HuH-7 (cell line): Measurements from ENCODE around the gene ATRNL1.

Source experiments
- DNase-seq: peaks from one replicate; pipeline ENCODE4 v3.0.0; 2011; ENCODE audit warnings: low spot score

The ATRNL1 gene

DNA sequence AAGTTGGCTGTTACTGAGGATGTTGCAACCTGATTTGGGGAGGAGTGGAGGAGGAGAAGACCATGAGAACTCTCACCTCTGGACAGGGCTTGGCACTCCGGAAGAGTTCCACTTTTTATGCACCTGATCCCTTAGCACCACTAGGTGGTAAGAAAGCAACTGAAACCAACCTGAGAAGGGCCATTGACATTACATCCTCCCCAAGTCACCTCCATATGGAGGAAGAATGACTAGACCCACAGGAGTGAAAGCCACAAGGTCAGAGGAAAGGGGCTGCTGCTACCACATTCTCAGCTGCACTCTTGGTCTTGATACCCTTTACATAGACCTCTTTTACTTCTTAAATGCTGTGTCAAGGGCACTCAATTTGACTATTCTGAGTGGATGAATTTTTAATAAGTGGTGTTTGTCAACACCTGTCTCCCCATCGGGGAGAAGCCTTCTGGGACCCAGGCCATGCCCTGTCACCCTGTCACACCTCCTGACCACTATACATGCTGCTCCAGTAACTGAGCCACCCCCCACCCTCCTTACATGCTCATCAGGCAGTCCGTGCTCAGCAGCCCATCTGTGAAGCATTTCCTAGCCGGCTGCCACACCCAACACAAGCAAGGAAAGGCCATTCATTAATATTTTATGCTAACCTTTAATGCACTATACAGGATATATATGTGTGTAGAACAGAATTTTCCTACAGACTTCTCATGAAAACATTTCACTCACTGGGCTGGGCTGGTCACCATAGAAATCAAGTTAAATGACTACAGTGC lies 817.0 kb downstream of the ATRNL1 start:
- no peak for DNase-seq

DNA sequence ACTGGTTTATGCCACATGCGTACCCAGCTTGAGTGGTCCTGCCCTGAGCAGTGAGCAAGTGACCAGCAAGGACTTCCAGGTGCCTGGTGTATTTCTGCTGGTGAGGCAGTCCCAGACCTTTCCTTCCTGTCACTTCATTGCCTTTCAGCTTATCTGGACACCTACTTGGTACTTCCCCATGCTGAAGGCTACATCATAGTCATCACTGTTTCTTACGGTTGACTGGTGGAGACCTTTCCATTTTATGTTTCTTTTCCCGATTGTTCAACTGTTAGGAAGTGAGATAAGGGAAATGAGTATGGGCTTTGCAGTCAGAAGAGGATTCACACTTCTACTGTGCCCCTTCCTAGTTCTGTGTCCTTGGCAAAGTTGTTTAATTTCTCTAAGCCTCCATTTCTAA lies 821.3 kb downstream of the ATRNL1 start:
- no peak for DNase-seq

DNA sequence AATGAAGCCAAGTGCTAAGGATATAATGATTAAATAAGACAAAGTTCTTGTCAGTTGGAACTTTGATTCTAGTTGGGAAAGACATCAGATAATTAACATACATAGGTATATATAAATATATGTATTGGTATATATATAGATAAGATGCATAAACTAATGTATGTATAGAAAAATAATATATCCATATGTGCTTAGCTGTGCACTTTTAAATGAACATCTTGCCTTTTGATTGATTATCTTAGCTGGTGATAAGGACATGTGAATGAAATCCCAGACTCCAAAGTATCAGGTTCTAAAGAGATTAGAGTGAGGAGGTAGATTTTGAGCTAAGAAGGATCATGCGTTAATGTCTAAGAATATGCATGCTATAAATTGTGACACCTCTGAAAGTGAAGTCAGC lies 822.3 kb downstream of the ATRNL1 start:
- no peak for DNase-seq

DNA sequence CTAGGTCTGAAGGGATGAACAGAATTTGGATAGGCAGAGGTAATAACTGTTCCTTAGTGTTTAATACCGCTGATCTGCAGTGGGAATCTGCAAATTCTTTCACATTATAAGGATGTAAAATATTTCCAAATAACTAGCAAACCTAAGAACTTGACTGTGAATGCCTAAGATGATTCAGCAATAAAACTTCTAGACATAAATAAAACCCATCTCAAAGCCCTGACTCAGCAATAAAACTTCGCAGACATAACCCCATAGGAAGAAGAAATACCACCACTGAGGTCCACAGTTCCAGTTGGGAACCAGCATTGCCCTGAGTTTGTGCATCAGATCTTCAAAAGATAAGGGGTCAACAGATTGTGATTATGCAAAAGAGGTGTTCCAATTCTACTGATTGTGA lies 825.6 kb downstream of the ATRNL1 start:
- DNase-seq: no peak

DNA sequence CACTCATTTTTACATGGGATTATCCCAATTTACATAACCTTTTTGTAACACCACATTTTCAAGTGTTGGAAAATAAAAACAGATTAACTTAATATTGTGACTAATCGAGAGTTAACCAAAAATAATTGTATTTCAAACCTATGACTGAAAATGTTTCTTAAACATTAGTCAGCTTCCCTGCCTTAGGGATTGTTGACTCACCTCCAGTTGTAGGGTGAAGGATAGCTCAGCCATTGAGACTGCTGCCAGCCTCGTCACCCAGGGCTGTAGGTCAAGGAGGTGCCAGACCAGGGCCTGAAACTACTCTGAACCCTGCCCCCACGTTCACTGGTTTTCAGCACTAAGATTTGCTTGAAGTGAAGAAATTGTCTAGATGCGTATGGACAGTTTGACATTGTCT lies 828.6 kb downstream of the ATRNL1 start:
- DNase-seq: no peak

DNA sequence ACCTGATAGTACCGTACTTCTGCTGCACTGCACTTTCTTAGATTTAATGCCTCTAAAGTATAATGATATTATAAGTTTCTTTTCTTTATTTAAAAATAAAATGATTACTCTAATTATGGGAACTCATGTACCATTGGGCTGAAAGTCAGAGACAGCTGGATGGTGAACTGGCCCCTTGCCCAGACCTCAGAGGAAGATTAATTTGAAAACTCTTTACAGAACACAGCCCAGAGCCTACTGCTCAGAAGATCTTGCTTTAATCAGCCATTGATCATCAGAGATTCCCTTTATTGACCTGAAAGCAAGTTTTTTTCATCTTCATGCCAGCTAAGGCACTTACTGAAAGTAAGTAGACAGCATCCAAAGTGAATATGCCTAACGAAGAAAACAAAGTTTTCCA lies 838.1 kb downstream of the ATRNL1 start:
- DNase-seq: no peak

DNA sequence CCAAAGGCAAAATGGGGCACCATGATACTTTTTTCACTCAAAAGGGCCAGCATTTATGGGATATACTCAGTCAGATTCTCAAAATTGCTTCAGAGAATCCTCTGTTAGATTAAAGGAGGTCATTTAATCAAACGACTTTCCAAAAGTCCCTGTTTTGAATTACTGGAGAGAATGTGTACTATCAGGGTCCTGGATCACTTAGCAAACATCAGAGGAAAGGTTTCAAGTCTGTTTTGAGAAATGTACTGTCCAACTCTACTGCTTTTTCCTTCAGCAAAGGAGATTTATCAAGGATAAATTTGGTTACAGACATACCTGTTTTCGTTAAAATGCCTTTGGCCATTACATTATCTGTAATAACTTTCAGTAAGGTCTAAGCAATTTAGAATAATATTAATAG lies 838.9 kb downstream of the ATRNL1 start:
- DNase-seq: no peak

DNA sequence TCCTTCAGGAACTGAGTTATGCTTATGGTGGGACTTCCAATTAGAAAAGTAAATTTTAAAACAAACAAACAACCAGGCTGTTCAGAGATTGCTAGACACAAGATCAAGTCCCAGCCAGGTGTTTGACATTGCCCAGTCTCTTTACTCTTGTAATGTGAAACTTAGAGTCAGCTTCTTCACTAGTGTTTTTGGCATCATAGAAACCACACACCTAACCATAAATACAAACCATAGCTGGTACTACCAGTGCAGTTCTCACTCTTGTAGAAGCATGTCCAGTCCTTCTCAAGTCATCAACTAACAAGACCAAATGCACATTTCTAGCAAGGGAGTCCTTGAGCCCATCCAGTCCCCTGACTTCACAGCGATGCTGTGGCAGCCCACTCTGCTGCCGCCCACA lies 839.9 kb downstream of the ATRNL1 start:
- DNase-seq: no peak

DNA sequence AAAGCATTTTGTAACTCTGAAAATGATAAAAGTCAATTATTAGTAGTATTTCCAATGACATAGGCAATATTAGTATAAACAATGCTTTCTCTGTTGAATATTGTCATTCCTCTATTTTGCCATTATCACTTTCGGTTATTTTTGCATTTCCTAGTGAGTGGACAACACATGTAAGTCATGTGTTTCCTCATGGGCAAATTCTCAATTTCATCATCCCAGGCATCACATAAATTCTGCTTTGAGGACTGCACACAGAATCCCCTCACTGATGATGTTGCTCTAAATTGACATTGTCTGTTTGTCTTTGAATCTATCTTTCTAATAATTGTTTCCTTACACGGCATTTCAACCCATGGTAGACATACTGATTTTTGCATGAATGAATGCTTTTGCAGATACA lies 842.6 kb downstream of the ATRNL1 start:
- DNase-seq: no peak

DNA sequence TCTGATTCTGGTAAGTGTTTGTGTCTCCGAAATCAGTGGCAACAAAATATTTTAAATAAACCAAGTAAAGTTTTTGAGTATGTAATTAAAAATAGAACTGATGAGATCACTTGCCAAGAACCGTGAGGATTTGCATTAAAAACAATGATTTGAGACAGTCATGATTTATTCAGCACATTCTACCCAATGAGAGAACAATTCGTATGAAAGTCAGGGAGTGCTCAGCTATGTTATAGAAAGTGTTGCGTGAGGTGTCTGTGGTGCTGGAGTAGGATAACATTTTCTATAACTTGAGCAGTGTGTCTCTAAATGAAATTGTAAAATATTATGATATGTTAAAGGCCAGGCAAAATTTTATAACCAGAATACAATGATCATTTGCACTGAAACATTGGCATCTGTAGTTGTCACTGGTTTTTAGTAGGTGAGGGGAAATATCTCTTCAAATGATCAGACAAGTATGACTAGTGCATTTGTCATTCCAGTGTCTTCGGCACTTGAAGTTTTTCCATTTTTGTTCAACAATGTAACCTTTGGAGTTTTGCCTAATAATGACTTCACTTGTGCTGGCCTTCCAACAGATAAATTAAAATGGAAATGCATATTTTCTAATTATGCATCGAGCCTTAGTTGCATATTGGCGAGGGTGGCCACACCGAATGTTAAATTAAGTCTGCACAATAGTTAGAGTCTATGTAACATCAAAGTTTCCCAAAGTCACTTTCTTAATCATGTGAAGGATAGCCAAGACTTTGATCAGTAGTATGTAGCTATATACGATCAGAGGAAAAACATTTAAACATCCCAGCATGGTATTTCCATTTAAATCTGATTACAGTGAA lies 844.0 kb downstream of the ATRNL1 start:
- DNase-seq: no peak

DNA sequence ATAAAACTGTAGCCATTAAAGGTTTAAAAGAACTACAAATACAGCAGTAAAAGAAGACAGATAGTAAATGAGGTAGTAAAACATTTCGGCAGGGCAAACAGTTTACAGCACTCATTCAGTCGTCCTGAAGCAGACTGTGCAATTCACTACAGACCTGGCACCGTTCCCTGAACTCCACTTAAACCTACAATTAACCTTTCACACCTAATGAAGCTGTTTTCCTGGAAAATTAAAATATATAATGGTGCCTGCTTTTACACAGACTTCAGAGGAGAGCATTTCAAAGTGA lies 844.5 kb downstream of the ATRNL1 start:
- DNase-seq: no peak

DNA sequence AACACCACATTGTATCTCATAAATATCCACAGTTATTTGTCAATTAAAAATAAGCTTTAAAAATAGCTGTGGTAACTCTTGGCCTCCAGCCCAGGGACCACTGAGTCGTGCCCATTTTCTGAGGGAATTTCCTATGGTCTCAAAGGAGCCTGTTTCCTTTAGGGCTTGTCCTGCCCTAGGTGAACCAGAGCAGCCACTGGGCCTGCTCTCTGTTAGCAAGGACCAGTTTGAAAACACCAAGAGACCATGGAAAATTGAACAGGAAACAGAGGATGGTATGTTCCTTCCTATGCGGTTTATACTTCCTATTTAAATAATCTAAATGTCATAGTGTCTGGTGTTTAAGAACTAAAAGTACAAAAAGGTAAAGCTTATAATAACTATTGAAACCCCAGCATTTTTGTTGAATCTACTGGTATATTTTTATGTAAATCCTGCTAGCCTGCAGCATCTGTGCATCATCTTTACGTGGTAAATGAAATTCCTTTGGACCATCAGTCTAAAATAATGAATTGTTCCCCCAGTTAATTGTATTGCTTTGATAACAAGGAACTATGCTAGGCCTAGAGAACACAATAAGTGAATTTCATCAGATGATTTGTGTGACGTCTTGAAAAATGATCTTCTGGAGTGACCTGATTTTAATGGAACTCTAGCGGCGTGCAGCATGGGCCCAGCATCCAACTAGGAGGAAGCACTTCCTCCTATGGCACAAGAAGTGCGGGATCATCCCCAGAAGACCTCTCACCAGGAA lies 846.1 kb downstream of the ATRNL1 start:
- DNase-seq: no peak

DNA sequence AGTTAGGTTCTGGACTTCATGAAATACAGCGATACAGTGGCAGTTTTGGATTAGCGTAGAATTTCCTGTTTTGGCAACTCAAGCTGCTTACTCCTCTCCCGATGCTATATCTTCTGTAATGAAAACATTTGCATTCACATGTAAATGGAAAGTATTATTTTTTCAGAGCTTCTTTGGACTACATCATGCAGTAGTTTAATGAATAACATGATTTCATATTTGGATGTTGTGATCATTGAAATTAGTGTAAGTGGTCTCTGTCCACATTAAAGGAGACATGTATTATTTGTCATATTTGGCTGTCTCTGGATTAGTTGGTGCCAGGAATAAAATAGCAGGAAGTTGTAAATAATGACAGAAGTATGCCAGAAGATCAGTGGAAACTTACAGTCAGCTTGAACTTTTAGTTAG lies 848.2 kb downstream of the ATRNL1 start:
- no peak for DNase-seq

DNA sequence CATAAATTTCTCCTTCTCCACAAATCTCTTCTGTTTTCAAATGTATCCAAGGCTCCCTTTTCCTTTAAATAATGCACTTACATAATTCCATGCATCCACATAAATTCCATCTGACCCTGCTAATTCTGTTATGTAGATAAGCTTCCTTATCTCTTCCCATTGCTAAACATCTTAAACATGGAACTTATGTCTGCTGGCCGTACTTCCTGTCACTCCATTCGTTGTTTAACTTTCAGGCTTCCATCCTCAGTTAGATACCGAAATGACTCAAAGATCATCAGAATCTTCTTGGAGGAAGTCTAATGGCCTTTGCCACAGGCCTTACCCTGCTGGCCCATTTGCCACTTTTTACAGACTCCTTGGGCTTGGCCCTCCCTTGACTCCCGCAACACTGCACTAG lies 848.9 kb downstream of the ATRNL1 start:
- DNase-seq: no peak

DNA sequence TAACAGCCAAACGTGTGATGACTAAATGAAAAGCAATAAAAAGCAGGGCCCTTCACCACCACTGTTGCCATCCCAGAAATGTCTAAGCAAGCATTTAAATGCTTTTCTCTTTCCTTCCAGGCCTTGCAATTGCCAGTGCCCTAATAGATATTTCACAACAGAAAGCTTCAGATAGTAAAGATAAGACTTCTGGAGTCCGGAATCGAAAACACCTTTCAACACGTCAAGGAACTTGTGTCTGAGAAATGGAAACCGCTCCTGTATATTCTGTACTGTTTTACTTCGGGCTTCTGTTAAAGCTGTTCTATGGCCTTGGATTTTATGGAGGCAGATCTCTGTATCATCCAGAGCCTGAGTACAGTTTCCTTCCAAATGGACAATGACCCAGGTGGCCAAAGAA lies 851.4 kb downstream of the ATRNL1 start:
- no peak for DNase-seq

DNA sequence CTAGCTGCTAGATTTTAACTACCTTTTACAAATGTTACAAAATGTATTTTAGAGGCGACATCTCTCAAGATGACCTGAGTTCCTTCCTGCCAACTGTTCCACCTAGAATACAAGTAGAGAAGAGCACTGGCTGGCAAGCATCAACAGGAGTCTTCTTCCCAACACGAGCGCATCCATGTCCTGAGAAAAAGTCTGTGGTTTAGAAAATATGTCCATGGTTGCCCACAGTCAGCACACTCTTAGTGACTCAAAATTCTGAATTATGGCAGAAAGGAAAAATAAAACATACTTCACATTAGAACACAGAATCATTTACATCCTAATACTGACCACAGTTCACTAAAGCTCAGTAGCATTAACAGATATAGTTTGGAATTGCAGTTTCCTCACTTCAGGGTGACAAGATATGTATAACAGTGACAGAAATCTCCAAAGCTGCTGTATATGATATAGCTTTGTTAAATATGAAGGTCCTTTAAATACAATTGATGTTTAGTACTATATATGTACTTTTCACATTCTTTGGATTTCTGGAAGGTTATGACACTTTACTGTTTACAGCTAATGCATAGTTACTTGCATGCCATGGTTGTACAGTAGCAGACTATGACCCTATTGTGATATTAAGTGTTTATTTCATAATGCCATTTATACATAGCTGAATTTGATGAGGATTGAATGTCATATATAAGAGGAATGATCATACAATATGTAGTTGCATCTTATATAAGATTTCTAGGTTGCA lies 852.7 kb downstream of the ATRNL1 start:
- no peak for DNase-seq

DNA sequence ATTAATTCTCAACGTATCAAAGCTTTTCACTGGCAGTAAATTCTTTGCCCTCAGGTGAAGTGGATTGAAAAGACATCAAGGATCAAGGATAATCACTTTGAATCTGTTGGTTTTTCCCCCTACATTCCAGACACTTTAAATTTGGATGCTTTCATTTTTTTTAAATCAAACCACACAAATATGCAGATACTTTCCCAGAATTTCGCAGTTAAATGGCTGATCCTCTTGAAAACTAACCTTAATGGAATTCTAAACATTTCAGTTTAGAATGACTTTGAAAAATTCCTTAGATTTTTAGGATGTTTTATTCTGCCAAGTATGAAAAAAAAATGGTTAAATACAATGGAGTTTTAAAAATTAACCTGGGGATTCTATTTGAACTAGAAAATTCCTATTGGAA lies 853.9 kb downstream of the ATRNL1 start:
- no peak for DNase-seq

DNA sequence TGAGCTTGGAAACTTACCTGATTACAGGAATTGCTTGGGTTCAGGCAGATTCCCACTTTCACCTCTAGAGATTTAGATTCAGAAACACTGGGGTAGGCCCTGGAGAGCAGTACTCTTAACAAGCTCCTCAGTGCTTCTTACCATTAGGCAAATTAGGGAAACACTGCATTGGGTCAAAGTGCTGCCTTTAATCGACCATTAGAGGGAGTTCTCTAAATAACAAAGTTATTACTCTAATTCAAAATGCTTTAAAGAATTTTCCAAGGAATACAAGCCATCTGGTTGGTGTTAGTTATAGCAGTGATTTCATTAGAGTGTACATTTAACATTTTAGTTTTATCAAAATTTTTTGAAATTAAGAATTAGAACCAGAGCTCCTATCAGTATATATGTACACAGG lies 855.3 kb downstream of the ATRNL1 start:
- DNase-seq: no peak

DNA sequence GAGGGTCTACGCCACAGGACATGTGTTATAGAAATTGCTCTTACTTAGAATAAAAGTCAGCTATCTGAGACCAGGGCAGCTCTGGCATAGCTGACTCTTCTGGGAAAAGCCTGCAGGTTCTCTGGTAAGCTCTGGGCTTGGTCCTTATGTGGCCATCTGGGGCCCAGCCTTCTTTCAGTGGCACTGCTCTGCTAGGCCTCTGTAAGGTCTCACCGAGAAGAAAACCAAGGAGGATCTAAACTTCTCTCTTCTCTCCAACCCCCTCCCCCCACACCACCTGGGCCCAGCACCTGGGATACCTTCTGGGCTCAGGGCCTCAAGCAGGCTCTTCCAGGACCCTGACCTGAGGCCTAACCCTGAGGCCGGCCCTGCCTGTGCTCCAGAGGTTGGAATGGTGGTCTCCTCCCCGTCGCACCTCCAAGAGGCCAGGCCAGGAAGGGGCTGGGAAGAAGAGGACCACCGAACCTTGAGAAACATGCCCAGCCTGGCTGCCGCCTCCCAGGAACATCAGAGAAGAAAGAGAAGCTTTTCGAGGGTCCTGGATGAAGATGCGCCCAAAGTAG lies 856.2 kb downstream of the ATRNL1 start:
- no peak for DNase-seq

DNA sequence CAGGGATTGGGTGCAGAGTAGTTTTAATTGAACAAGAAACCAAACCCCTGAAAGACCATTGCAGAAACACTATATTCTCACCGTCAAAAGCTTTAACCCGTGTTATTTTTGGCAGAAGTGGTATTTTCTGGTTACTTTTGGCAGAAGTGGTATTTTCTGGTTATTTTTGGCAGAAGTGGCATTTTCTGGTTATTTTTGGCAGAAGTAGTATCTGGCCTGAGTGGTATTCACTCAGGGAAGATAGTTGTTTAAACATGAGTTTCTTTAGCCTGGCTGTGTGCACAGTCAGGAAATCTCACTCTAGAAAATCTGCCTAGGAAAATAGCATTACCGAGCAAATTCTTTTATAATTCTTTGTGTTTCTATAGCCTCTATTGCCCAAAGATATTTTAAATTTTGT lies 857.2 kb downstream of the ATRNL1 start:
- no peak for DNase-seq

DNA sequence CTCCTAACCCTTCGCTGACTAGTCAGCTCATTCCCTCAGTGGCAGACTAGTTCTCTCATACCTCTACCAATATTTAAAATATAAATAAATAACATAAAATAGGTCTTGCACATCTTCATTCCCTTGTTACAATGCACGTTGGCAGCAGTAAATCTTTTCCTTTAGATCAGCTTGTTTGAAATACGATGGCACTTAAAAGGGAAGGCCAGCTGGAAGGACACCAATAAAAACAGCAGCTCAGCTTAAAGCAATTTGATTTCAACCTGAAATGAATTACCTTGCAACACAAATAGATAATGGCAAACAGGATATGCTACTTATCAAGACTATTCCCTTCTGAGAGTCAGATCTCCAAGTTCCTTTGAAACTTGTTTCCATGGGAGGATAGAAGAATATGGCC lies 858.1 kb downstream of the ATRNL1 start:
- DNase-seq: no peak

DNA sequence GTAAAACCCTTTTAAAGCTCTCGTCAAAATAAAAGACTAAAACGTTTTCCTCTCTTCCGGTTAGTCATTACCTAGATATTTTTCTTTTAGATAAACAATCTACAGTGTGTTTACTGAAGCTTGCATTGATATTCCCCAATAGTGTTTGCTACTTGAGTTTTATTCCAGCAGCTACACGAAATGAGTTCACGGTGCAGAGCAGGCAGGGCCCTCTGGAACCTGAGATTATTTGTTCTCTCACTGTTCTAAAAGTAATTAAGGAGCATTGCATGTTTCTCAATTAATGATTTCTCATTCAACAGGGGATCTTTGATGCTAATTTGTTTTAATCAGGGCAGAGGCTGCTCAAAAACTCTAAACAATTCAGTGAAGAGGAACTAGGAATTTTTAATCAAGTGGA lies 860.1 kb downstream of the ATRNL1 start:
- DNase-seq: no peak
